Astrocyte of the spinal cord (primary cell): ENCODE results near the gene PMM1.

ENCODE experiments used
- DNase-seq: peaks from one replicate; pipeline ENCODE4 v3.0.0; 2011; ENCODE audit warnings: low read depth, low spot score
- H3K4me3 ChIP-seq: 2 replicates; pipeline ENCODE4 v1.5.1; 2011; ENCODE audit warnings: low read depth, mild to moderate bottlenecking, low read length, moderate library complexity
- CTCF ChIP-seq: IDR thresholded peaks from 2 replicates; pipeline ENCODE4 v1.5.1; 2012; ENCODE audit warnings: low read depth, mild to moderate bottlenecking, low read length, inconsistent platforms
- in situ Hi-C: cut with HindIII; loops from 2 replicates; pipeline ENCODE4 v1.10.0; 2017; ENCODE audit warnings: low sequenced_read_pairs

The PMM1 gene

GRCh38 chr22:41540006-41540315, 49.7 kb downstream of the PMM1 start:
- no peak for DNase-seq
- no peak for TF ChIP-seq CTCF
- no peak overlapping the region for H3K4me3 ChIP-seq
- in situ Hi-C loops, result no loop called here

GRCh38 chr22:41539146-41540005, 50.3 kb downstream of the PMM1 start:
- in situ Hi-C loops, result no loop called here

GRCh38 chr22:41538583-41538982, 51.1 kb downstream of the PMM1 start:
- no peak overlapping the region for H3K4me3 ChIP-seq
- in situ Hi-C loops, result no loop called here
- no peak for DNase-seq
- TF ChIP-seq CTCF, result no peak

More at GRCh38 chr22:41539146-41540005, 50.3 kb downstream of the PMM1 start:
- DNase-seq, result no peak
- no peak for TF ChIP-seq CTCF
- no peak overlapping the region for H3K4me3 ChIP-seq

- H3K4me3 ChIP-seq, result no peak overlapping the region
- no peak for DNase-seq
- in situ Hi-C loops, result no loop called here
- no peak for TF ChIP-seq CTCF
Measured at GRCh38 chr22:41537203-41537602, 52.4 kb downstream of the PMM1 start.

- peak; percentile 52 for TF ChIP-seq CTCF
- in situ Hi-C loops, result no loop called here
- DNase-seq, result no peak
- no peak overlapping the region for H3K4me3 ChIP-seq
Measured at GRCh38 chr22:41535244-41535643, 54.4 kb downstream of the PMM1 start.

GRCh38 chr22:41534219-41534618, 55.4 kb downstream of the PMM1 start:
- no peak for TF ChIP-seq CTCF
- in situ Hi-C loops, result no loop called here
- no peak overlapping the region for H3K4me3 ChIP-seq

More at GRCh38 chr22:41534219-41534618, 55.4 kb downstream of the PMM1 start:
- no peak for DNase-seq
